Skin of body (tissue), 3 donors: ENCODE measurements around the gene TAF8. TPM values are rescaled to one million over a fixed set of nuclear protein-coding genes. Genes with fewer than 3 reads are reported as not detected.

Experiments
- DNase-seq: peaks from one replicate; lab custom pipeline; 2025; lab: John Stamatoyannopoulos, UW
- small RNA-seq: library from RNA; depleted of rRNA; stranded (forward); fragments of <200 nt; gene quantifications from one replicate; pipeline ENCODE3, GENCODE V24; 2014; ENCODE audit warnings: low replicate concordance
- total RNA-seq: library from RNA; depleted of rRNA; stranded (reverse); fragments of >200 nt; gene quantifications from one replicate; pipeline ENCODE4 v1.2.3, GENCODE V29; 2014

Gene TAF8
- total RNA-seq, 1 donor from 2014 or later, result 11.0 TPM

DNA sequence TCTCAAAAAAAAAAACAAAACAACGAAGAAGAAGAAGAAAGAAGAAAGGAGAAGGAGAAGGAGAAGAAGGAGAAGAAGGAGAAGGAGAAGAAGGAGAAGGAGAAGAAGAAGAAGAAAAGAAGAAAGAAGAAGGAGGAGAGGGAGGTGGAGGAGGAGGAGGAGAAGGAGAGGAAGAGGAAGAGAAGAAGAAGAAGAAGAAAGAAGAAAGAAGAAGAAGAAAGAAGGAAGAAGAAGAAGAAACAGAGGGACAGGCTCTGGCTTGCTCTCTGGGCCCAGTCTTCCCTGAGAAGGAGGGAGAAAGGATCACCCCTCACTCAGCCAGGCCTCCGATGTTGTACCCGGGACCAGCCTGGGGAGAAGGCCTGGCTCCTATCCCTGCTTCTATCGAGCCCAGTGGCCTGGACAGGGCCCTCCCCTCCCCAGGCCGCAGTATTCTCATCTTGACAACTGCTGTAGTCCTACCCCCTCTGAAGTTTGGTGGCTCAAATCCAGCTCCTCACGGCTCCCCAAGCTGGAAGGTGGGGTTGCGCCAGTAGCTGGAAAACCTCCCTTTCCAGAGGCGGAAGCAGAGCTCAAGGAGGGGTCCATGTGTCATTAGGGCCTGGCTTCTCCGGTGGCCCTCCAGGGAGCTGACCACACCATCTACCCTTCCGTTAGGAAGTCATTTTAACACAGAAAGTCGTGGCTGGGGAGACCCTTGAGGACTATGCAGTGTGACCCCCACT is 73.2 kb downstream of the TAF8 start:
- no peak for DNase-seq

DNA sequence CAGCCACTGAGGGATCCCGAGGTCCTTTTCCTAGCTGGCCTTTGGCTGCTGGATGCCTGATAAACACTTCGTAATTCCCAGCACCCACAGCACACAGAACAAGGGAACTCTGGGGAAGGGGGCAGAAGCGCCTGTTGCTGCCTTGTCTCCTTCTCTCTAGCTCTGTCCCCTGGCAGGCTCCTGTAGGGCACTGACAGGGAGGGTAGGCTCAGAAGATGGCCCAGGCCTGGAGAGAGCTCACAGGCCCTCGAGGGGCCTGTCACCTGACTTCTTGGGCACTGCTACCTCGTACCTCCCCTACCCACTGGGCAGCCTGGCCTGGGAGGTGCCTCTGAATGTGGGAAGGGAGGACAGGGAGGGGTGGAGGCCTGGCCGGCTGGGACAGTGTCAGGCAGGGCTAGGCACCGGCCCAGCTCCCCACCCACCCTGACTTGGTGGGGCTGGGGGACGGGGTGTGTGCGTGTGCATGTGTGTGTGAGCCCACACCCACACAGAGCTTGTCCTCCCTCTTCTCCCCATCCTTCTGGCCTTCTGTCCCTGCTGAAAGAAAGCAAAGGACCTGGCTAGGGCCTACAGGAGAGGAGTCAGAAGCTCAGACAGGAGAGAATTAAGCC is 74.0 kb downstream of the TAF8 start:
- DNase-seq, result no peak

DNA sequence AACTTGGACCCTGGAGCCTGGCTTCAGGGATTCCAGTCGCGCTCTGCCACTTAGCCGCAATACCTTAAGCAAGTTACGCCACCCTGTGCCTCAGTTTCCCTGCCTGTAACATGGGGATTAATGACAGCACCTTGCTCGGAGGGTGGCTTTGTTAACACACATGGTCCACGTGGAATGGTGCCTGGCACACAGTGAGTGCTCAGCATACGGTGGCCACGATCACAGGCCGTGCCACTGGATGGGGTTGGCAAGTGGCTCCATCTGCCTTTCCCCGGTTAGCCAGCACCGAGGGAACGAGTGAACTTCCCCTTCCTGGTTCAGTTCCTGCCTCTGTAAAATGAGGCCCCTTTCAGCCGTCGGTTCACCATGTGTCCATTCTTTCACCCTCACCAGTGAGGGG is 74.9 kb downstream of the TAF8 start:
- DNase-seq, result no peak

DNA sequence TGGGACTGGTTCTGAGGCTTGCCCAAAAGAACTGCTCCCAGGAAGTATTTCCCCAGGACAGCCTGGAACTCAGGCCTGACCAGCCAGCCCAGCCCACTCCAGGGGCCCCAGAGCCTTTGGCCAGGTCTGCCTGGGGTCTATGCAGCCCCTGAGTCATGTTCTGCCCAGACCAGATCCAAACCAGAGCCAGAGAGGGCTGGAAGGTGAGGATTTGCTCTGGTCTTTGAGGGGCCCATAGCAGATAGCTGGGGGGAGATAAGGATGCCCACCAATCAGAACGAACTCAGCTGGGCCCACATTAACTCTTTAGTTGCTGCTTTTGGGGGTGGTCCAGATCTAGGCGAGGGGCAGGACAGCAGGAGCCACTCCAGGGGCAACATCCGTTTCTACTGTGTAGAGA is 75.3 kb downstream of the TAF8 start:
- no peak for DNase-seq

DNA sequence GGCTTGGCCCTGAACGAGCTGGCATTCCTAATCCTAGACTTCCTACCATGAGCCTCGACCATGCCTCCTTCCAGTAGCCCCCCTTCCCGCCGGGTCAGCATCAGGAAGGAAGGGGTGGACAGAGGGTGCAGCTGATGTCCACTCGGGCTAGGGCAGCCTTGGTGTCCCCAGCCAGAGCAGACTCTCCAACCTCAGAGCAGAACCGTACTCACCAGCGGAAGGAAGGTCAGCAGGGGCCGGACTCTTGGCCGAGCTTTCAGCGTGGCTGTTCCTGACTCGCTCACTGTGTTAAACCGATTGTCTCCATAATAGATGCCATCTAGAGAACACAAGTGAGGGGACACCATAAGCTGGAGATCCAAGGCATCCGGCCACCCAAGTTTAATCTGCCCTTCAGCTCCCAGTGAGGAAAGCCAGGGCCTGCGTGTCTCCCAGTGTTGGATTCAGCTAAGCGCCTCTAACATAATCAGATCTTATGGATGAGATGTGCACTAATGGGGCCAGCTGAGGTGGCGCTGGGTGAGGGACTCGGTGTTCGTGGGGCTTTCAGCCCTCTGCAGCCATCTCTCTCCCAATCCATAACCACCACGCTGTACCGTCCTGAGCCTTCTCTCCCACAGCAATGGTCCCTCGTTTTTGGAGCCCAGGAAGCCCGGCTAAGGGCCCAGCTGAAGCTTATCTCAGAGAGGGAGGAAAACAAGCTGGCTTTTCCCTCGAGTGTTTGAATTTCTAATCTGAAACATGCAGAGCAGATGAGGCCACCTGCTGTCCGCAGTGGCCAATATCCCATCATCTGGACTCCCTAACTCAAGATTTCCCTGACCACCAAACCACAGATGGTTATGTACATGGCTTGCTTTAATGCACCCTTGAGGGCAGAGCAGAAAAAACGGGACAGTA is 78.4 kb downstream of the TAF8 start:
- DNase-seq, result no peak

DNA sequence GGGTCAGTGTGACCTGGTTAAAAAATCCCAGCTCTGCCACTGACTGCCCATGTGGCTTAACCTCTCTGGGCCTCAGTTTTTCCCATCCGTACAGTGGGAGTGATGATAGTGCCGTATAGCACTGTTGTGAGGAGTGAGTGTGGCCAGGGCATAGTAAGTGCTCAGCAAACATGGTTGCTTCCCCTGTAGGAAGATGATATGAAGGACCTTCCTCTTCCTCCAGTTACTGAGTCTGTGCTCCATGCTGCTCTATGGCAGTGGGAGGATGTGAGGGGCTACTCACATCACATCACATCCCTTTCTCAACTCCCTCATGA is 79.0 kb downstream of the TAF8 start:
- no peak for DNase-seq

DNA sequence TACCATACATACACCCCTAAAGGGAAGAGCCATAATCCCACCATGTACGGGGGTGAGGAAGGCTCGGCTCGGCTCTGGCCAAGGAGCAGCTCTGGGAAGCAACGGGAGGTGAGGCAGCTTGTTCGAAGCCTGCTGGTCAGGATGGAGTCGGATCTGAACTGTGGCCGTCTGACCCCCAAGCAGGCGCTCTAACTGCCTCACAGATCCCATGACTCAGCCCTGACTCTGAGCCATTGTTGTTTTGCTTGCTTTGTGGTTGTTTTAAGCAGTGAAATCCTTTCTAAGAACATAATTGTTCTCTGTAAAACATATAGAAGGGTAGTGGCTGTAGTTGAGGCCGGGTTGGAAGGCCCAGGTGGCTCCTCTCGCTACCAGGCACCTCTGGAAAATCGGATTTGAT is 81.2 kb downstream of the TAF8 start:
- no peak for DNase-seq

DNA sequence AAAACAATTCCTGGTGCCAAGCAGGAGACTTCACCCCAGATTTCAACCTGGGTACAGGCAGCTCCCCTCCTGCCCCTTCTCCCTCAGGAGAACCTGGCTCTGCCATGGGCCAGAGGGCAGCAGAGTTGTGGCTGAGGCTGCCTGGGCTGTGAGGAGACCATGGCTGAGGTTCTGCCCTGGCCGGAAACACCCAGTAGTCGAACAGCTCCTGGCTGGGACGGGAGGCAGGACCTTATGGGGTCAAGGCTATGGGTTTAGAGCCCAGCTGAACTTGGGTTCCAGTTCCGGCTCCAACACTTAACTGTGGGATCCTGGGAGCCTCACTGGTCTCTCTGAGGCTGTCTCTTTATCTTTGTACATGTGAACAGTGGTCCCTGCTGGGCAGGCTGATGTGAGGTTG is 83.6 kb downstream of the TAF8 start:
- DNase-seq, result no peak

DNA sequence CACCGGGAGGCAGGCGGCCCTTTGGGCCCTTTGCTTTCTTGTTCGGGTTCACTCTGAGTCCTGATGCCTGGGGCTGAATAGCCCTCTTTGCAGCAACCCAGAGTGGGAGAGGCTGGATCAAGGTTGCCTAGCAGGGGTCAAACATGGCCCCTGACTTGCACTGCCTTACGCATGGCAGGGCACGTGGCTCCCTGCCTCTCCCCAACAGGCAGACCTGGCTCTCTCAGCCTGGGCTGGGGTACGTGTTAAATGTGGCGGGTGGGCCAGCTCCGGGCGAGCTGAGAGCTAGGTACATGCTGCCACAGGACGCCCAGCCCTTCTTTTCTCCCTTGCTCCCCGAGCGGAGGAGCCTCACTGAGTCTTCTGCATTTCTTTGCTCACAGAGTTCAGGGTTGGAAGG is 84.8 kb downstream of the TAF8 start:
- DNase-seq, result no peak

DNA sequence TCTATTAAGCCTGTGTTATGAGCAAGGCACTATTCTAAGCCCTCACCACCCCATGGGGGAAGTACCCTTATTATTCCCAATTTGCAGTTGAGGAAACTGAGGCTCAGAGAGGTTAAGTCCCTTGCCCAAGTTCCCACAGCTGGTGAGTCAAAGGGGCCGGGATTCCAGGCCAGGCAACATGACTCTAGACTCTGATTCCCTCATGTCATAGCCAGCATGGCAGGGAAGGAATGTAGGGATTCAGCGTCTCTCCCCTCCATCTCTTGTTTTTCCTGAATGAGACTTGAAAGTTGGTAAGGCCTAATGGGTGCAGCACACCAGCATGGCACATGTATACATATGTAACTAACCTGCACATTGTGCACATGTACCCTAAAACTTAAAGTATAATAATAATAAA is 85.4 kb downstream of the TAF8 start:
- DNase-seq, result no peak

DNA sequence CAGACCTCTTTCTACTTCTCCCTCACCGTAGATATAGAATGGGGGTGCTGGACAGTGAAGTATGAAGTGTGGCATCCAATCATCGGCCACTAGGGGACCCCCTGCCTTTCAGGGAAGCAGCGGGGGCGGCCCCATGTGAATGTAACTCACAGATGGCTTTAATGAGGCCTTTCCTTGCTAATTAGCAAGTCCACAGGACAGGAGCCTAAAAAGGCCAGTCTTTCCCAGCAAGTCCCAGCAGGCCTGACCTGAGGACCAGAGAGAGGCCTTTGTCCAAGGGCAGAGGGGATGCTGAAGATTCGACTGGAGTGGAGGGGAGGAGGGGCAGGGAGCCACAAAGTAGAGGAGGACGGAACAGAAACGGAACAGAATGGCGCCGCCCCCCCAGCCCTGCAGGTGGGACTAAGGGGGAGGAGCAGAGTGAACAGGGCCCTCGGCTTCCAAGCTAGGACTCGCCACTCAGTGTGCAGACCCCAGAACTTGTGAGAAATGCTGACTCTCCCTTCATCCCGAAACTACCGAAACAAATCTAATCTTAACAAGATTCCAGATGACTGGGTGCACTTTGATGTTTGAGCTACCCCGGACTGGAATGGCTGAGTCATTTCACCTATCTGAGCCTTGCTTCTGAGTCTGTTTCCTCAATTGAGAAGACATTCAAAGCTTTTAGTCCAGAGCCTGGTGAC is 86.3 kb downstream of the TAF8 start:
- no peak for DNase-seq

Small RNA genes within 50 kb of the gene (small RNA-seq; reads per million reads assigned to genes)
- not detected for gene RNU6-761P

Other genes starting within 250 kb of the TAF8 start
- 5.0 TPM for gene USP49, start 155.1 kb upstream of the TAF8 start, total RNA-seq
- gene MED20, start 129.4 kb upstream of the TAF8 start, total RNA-seq, result 16.7 TPM
- 14.4 TPM for gene BYSL, start 129.0 kb upstream of the TAF8 start, total RNA-seq
- gene CCND3, start 108.7 kb upstream of the TAF8 start, total RNA-seq, result 26.2 TPM
- gene C6orf132, start 92.1 kb downstream of the TAF8 start, total RNA-seq, result 14.5 TPM
- 0.20 TPM for gene GUCA1A, start 122.8 kb downstream of the TAF8 start, total RNA-seq
- 0.79 TPM for gene GUCA1B, start 144.4 kb downstream of the TAF8 start, total RNA-seq
- gene MRPS10, start 167.3 kb downstream of the TAF8 start, total RNA-seq, result 33.0 TPM